GM12892 (cell line): ENCODE results near the gene ANKRD44.

Source experiments
- POLR2A ChIP-seq: IDR thresholded peaks from 2 replicates; pipeline ENCODE4 v1.6.1; 2011; ENCODE audit warnings: low read depth, low read length, control low read depth
- POLR2AphosphoS5 ChIP-seq: IDR thresholded peaks from 2 replicates; pipeline ENCODE4 v1.6.1; 2011; ENCODE audit warnings: low read depth, low read length, control low read depth
- TAF1 ChIP-seq: IDR thresholded peaks from 2 replicates; pipeline ENCODE4 v1.6.1; 2011; ENCODE audit warnings: low read depth, mild to moderate bottlenecking, control low read depth, low read length, borderline replicate concordance

- TF ChIP-seq POLR2A (no peak), TAF1 (no peak), POLR2AphosphoS5 (no peak)
These were observed 819 bp downstream of the ANKRD44 start for GRCh38 chr2:197309691-197310231.
